ENCODE measurements around the gene CAPN8.

DNA sequence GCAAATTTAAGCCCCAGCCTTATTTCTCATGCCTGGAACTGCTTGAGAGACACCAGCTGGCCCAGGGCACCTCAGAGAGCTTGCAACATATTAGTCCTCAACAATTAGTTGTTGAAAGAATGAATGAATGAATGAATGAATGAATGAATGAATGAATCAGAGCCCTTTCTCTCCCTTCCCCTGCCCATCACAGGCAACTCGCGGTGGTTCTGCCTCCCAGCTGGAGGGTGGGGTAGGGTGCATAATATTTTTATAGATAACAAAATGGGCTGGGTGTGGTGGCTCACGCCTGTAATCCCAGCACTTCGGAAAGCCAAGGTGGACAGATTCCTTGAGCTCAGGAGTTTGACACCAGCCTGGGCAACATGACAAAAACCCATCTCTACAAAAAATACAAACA, 162.2 kb downstream of the CAPN8 start:
- TF ChIP-seq, protein P1, sequence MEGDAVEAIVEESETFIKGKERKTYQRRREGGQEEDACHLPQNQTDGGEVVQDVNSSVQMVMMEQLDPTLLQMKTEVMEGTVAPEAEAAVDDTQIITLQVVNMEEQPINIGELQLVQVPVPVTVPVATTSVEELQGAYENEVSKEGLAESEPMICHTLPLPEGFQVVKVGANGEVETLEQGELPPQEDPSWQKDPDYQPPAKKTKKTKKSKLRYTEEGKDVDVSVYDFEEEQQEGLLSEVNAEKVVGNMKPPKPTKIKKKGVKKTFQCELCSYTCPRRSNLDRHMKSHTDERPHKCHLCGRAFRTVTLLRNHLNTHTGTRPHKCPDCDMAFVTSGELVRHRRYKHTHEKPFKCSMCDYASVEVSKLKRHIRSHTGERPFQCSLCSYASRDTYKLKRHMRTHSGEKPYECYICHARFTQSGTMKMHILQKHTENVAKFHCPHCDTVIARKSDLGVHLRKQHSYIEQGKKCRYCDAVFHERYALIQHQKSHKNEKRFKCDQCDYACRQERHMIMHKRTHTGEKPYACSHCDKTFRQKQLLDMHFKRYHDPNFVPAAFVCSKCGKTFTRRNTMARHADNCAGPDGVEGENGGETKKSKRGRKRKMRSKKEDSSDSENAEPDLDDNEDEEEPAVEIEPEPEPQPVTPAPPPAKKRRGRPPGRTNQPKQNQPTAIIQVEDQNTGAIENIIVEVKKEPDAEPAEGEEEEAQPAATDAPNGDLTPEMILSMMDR (IDR thresholded peaks at IDR 0.05; ENCODE audit: low read depth, low read length, missing input control), result no peak
- no peak for TF ChIP-seq JUND (IDR thresholded peaks at IDR 0.05)
- TF ChIP-seq REST (IDR thresholded peaks at IDR 0.05), result no peak
